Stimulated activated CD4-positive, alpha-beta T cell treated with anti-CD3 and anti-CD28 coated beads, TNF-alpha, amount 100 ng/mL, for 4 hours (primary cell): Measurements from ENCODE around the gene LDLRAP1.
"Not testable (repeated sequence)": the region's sequence is repeated elsewhere in the genome, so short reads cannot be mapped to it uniquely, and the experiment has no call there.

Experiments used
- DNase-seq, 3 experiments: peaks; one replicate each; pipeline ENCODE4 v3.0.0-alpha.2; 2020; ENCODE audit warnings: low read depth in 3 of 3

The LDLRAP1 gene, protein sequence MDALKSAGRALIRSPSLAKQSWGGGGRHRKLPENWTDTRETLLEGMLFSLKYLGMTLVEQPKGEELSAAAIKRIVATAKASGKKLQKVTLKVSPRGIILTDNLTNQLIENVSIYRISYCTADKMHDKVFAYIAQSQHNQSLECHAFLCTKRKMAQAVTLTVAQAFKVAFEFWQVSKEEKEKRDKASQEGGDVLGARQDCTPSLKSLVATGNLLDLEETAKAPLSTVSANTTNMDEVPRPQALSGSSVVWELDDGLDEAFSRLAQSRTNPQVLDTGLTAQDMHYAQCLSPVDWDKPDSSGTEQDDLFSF

DNA sequence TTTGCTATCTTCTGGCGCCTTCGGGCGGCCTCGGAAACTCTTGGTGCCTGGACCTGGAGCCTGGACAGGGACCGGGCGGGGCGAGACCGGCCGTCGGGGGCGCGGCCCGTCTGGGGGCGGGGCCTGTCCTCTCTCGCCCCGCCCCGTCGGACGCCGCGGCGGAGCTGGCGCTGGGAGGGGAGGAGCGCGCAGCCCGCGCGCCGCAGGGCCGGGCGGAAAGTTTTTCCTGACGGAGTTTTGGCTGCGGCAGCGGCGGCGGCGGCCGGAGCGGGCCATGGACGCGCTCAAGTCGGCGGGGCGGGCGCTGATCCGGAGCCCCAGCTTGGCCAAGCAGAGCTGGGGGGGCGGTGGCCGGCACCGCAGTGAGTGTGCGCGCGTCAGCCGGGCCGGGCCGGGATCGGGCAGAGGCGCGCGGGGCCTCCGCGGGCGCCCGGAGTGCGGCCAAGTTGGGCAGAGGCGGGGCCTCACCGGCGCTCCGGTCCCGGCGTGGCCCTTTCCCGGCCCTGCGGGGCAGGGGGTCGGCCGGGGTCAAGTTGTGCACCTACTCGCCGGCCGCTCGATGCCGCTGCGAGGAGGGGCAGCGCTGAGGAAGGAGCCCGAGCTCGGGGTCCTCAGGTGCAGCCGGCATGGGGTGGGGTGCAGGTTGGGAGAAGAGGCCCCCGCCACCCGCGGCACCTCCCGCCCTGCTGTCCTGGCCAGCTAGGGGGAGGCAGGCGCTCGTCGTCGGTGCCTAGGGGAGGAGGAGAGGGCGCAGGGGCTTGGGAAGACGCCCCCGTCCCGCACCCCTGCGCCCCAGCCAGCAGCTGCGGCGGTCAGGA is at the start of gene LDLRAP1:
TSS of gene LDLRAP1 (plus strand) at position 182 of the 818 bp plus-strand sequence. CDS start at position 275, 93 bp downstream.
- DNase-seq: peak in 2 of 3 experiments; percentile 36 to 51

DNA sequence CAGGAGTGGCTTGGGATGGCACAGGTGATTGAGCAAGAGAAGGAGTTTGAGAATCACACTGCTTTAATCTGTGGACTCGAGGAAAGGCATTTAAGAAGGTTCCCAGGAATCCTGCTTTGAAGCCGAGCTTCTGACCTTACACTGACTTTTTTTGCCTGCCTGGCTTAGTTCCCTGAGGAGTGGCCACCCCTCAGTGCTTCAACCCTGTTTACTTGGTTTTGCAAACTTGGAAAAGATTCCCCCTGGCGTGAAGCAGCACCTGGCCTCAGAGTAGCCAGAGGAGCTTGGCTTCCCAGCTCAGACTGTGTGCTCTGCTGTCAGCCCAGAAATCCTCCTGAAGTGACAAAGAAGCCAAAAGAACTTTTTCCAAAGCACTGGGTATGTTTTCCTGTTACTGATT is 48.5 kb upstream of the LDLRAP1 start:
- DNase-seq: no peak

DNA sequence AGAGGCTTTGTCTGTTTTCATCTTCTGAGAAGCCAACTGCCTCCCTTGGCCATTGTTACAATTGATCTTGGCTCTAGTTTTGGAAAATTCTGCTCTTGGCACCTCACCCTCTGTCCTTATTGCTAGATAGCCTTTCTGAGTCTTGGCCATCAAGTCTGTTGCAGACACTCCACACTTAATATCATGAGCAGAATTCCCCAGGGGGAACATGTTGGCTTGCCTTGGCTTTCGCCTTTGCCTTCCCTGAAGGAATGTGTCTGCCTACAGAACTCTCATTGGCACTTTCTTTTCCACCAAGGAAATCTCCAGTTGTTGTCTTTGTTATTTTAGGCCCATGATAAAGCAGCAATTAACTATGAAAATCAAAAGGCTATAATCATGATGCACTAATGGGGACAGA is 42.7 kb upstream of the LDLRAP1 start:
- no peak for DNase-seq

DNA sequence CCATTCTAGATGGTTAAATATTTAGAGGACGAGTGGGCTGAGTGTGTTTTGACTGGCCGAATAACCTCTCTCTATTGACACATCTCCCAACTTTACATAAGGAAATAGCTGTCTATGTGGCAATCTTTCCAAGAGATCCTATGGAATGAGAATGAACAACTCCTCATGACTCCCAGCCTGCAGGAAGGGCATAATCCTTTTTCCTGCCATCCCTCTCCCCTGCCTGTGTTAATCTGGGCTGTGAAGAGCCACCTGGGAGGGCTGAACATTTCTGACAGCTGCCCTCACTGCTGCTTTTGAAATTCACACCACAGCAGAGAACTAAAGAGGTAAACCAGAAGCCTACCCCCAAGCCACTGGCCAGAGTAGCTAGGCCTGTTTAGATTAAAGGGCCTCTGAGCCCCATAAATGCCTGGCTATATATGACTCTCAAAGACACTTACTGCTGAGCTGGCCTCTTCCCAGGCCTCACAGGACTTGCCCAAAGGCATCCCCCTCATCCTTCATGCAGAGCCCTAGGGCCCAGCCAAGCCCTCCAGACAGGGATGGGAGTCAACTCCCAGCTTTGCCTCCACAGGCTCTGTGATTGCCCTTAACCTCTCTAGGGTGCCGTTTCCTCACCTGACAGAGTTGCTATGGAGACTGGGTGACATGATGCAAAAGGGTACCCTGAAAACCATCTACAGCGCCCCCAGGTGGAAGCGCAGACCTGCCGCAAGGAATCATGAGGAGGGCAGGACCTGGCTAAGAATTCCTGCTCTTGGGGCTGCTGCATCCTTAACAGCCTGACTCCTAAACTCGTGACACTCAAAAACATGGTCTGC is 42.0 kb upstream of the LDLRAP1 start:
- DNase-seq: no peak

DNA sequence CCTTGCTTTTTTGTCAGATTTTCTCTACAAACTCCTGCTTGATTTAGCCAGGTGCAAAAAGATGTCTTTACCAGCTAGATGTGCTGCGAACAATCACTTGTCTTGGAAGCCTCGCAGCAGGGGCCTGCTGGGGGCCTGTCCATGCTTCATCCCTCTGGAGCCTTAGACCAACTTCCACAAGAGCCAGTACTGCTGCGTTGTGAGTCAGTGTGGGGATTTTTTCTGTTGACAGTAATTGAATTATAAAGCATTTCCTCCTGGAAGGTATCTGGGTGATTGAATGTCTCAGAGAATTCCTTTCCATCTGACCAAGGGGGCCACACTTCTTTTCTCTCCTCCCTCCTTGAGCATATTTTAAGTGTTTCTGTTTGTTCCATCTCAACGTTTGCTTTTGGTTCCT is 40.4 kb upstream of the LDLRAP1 start:
- DNase-seq: no peak

DNA sequence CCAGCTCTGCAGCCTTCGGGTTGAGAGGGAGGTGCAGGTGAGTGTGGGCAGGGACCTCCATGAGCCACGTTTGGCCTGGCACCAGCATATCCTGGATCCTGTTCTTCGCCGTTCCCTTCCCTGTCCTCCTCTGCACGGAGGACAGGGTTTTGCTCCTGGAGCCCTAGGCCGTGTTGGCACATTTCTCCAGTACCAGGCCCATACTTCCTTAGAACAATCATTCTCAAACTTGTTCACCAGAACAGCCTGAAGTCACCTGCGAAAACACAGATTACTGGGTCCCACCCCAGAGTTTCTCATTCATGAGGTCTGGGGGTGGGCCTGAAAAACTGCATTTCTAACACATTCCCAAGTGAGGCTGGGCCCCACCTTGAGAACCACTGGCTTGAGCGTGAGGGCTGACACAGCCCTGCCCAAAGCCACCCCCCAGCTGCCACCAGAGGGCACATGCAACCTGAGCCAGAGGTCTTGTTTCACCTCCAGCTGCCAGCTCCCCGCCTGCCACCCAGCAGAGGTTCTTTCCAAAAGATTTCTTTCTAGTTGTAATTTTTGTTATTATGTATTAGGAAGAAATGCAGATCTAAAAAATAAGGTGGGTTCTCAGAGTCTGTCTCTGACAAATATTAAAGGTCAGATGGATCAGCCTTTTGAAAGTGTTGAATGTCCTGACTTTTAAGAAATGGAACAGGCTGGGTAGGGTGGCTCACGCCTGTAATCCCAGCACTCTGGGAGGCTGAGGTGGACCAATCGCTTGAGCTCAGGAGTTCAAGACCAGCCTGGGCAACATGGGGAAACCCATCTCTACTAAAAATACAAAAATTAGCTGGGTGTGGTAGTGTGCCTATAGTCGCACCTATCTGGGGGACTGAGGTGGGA is 39.6 kb upstream of the LDLRAP1 start:
- peak; percentile 37 to 59 (median 48) for DNase-seq

DNA sequence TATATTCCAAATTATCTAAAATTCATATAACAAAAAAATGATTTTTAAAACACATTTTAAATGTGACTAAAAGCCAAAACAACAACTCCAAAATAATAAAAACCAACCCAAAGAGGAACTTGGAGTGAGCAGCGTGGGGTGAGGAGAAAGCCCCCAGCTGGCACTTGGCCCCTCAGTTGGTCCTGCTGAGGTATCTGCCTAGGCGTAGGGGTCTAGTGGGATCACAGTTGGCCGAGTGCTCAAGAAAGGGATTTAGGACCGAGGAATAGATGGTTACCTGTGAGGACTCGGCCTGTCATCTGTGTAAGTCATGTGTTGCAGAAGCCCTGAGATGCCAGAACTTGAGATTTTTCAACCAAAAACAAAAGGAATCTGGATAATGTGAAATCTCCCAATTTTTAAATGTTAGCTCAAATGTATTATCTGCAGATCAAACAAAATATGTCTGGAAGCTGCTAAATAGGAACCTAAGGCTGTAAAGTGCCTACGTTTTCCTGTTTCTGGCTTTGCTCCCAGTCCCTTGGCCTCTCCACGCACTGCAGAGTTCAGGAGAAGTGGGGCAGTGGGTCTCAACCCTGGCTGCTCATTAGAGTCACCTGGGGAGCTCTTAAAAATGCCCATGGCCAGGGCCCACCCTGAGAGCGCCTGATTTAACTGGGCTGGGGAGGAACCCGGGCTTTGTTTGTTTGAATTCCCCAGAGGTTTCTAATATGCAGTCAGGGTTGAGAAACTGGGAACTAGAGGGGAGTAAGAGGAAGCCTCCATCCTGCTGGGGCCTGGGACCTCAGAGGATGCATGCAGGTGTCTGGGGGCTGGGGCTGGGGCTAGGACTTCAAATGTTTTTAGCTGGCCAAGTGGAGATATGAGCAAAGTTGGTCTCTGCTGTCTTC is 38.5 kb upstream of the LDLRAP1 start:
- no peak for DNase-seq

DNA sequence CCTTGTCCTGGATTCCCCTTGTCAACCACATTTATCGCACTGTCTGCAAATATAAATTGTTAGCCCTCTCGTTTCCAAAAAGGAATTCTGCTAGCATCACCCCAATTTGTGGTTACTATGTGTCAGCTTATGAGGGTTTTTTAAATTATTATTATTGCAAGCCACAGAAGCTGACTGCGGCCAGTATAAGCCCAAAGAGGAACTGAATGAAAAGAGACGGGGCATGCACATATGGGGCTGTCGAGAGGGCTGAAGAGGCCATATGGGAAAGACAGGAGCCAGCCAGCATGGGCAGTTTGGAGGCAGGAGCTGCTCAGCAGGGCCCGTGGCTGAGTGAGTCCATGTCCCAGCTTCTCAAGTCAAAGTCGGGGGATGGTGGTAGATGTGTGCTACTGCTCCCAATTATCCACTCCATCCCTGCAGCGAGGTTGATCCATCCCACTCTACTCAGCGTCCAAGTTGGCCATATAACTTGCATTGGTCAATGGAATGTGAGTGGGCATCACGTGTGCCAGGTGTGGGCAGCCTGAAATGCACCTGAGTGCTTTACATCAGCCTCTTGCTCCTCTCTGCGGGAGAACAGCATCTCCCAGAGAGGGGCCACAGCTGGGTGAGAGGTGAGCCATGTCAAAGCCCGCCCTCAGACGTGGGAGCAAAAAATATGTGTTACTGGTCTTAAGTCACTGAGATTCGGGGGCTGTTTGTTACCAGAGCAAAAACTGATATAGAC is 37.6 kb upstream of the LDLRAP1 start:
- no peak for DNase-seq

DNA sequence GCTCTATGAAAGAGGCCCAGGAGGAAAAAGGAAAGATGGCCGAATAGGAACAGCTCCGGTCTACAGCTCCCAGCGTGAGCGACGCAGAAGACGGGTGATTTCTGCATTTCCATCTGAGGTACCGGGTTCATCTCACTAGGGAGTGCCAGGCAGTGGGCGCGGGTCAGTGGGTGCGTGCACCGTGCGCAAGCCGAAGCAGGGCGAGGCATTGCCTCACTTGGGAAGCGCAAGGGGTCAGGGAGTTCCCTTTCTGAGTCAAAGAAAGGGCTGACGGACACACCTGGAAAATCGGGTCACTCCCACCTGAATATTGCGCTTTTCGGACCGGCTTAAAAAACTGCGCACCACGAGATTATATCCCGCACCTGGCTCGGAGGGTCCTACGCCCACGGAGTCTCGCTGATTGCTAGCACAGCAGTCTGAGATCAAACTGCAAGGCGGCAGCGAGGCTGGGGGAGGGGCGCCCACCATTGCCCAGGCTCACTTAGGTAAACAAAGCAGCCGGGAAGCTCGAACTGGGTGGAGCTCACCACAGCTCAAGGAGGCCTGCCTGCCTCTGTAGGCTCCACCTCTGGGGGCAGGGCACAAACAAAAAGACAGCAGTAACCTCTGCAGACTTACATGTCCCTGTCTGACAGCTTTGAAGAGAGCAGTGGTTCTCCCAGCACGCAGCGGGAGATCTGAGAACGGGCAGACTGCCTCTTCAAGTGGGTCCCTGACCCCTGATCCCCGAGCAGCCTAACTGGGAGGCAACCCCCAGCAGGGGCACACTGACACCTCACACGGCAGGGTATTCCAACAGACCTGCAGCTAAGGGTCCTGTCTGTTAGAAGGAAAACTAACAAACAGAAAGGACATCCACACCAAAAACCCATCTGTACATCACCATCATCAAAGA is 36.6 kb upstream of the LDLRAP1 start:
- DNase-seq: not testable (repeated sequence)

DNA sequence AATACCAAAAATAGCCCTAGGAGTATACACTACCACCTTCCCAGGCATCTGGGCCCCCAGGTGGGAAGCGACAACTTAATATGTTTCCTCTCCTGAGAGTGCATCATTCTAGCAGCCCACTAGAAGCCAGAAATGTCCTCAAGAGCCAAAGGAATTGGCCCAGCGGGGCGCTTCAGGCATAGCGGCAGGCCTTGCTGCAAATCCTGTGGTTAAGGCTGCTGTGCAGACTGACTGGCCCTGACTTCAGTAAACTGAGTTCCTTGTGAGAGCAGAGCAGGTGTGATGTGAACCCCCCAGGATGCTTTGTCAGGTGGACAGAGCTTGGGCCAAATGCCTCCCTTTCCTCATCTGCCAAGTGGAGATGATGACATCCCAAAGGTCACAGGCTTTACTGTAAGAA is 29.7 kb upstream of the LDLRAP1 start:
- no peak for DNase-seq

DNA sequence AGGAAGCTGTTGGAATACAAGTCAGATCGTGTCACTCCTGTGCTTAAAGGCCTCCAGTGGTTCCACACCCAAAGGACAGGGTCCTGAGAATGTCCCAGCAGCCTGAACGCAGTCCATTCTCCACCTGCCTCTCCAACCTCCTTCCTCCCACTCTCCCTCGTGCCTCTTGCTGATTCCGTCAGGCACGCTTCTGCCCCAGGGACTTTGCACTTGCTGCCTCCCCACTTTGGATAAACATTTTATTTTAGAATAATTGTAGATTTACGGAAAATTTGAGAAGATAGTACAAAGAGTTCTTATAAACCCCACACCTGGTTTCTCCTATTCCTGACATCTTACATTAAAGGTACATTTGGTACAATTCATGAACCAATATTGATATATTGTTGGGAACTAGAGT is 28.4 kb upstream of the LDLRAP1 start:
- no peak for DNase-seq

DNA sequence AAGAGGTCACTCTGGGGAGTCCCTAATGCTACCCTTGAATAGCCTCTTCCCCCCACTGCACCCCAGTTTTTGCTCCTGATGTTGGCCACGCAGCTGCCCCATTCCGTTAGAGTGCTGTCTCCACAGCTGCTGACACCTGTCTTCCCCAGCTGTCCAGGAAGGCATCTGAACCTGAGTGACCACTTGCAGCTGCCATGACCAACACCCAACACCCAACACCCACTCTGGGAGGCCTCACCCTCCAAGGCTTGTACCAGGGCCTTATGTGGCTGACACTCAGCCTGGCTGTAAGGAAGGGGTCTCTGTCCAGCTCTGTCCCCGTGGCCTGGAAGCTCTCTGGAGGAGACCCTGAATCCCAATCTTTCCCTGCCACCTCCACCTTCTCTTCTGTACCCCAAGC is 26.7 kb upstream of the LDLRAP1 start:
- DNase-seq: no peak

DNA sequence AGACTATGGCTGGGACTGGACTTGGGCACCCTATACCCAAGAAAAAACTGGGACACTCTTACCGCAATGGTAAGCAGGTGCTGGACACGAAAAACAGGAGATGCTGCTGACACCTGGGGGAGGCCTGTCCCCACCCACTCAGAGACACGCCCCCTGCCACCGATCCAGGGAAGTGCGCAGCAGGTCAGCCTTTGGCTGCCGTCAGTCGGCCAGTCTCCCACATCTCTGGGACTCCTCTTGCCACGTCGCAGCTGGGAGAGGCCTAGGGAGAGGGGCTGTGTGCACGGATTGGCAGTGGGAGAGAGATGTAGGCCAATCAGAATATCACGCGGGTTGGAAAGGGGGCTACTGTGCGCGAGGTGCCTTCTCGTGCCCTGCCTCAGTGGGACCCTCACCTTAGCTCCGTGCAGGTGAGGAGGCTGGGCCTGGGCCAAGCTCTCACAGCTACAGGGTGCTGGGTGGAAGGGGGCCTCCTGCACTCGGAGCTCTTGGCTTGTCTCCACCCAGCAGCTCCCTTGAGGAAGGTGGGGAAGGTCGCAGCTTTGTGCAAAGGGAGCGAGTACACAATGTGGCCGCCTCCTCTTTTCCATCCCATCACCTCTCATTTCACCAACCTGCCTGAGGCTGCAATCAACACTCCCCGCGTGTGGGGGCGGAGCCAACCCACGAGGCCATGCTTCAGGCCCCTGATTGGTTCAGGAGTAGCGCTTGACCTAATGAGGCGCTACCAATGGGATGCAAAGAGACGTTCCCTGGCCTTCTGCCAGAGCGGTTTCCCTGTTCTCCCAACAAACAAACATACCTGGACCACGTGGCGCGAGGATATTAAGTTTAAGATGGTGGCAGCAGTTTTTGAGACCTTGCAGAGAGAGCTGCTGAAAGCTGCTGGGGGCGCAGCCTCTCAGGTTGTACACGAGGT is 25.7 kb upstream of the LDLRAP1 start:
- no peak for DNase-seq

DNA sequence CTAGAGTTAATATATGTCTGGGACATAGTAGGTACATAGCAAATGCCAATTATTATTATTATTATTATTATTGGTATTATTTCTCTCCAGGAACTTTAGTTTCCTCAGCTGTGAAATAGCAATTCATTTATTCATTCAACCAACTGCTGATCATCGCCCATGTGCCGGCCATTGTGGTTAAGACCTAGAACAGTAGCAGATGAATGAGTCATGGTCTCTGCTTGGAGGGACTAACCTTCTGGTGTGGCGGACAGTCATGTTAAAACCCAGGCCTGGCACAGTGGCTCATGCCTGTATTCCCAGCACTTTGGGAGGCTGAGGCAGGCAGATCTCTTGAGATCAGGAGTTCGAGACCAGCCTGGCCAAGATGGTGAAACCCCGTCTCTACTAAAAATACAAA is 23.8 kb upstream of the LDLRAP1 start:
- DNase-seq: no peak

DNA sequence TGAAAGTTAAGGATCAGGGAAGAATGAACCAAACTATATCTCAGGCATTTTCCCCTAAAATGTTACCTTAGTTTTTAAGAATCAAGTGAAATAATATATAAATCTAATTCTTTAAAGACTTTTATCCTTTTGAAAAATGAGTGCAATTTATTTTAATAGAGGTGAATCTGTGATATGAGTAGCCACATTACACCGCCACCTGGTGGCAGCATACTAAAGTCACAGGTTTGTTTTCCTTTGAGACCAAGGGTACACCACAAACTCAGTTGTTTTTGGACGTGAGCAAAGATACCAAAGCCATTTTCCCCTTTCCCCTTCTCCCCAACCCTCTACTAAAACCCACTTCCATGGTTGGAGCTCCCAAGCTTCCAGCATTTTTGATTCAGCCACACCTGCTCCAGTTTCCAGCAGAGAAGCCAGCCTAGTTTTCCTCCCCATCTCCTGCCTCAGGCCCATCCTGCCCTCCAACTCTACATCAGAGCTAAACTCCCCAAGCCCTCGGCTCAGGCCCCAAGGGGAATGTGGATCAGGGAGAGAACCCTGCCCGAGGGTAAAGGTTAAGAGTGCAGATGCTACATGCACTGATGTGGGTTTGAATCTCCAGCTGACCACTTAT is 22.9 kb upstream of the LDLRAP1 start:
- peak; percentile 41 to 59 (median 56) for DNase-seq

DNA sequence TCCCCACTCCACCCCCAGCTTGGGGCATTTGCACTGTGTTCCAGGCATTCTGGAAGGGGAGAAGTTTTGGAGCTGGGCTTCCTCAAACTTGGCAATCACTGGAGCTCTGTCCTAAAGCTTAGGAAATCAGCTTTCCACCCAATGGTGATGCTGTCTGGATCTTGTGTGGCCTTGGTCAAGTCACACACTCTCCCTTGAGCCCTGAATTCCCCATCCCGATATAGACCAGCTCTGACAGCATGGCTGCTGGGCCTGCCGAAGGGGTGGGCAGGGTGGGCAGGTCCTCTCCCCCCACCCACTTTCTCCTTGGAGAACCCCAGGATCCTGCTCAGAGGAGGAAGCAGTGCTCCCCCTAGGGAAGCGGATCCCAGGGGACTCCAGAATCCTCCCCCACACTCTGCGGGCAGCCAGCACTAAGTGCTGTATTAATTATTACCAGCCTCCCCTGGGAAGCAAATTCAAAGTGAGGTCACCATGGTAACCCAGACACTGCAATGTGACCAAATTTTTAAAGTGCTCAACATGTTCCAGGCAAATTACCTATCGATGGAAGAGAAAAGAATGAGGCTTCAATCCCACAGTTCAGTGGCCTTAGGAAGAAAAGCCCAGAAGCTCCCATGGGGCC is 21.3 kb upstream of the LDLRAP1 start:
- DNase-seq: no peak

DNA sequence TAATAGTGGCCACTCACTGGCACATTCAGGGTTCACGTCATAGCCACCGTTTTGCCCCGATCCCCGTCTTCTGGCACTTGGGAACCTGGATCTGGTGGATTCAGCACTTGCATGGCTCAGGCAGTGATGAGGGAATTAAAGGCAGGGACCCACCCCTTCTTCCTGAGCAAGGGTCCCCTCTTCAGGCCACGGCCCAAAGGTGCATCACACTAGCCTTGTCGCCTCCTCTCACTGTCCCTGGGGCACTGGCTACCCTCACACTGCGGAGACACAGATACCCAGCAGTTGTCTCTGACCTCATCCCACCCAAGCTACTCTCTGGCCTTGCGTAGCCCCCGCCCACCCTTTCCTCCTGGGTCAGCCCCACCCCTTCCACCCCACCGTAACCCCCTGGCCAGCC is 19.9 kb upstream of the LDLRAP1 start:
- DNase-seq: no peak
